ENCODE data around the gene CLDN5.
A peak's percentile ranks its signal among the peaks of the same experiment; 100 is the strongest.

CLDN5 gene

GRCh38 chr22:19498866-19499190 lies 25.4 kb downstream of the CLDN5 start:
- H3K4me3 ChIP-seq (ENCODE audit: low read depth, low read length), result no peak overlapping the region
- no peak for DNase-seq (ENCODE audit: low read depth, low spot score)
- ChIA-PET POLR2A (no interaction called here), CTCF (interaction anchor here (4.2 kb wide), 1 partner anchor 132 kb away, joined by 66 read pairs; no protein-coding TSS in a partner anchor)
- TF ChIP-seq CTCF (IDR thresholded peaks at IDR 0.05; ENCODE audit: insufficient read depth, low read length, missing control alignments), result no peak

- H3K4me3 ChIP-seq (ENCODE audit: low read depth, low read length), result no peak overlapping the region
- ChIA-PET CTCF (interaction anchor here (0.8 to 4.2 kb wide), 3 partner anchors 13 to 136 kb away, joined by 3 to 66 read pairs (median 4); no protein-coding TSS in a partner anchor), POLR2A (no interaction called here)
- no peak for TF ChIP-seq CTCF (IDR thresholded peaks at IDR 0.05; ENCODE audit: insufficient read depth, low read length, missing control alignments)
- no peak for DNase-seq (ENCODE audit: low read depth, low spot score)
These were observed 25.9 kb downstream of the CLDN5 start for GRCh38 chr22:19498154-19498865.

GRCh38 chr22:19497245-19497644 lies 27.0 kb downstream of the CLDN5 start:
- CTCF ChIA-PET, result interaction anchor here (0.8 to 4.2 kb wide), 2 partner anchors 12 to 133 kb away, joined by 3 to 66 read pairs; no protein-coding TSS in a partner anchor

GRCh38 chr22:19496324-19496630 lies 27.9 kb downstream of the CLDN5 start:
- TF ChIP-seq CTCF (IDR thresholded peaks at IDR 0.05; ENCODE audit: insufficient read depth, low read length, missing control alignments), result no peak
- DNase-seq (ENCODE audit: low read depth, low spot score), result no peak
- no peak overlapping the region for H3K4me3 ChIP-seq (ENCODE audit: low read depth, low read length)
- ChIA-PET POLR2A (no interaction called here), CTCF (interaction anchor here (0.9 to 4.2 kb wide), 6 partner anchors 13 to 134 kb away, joined by 3 to 66 read pairs (median 4); partner anchors contain the start of genes CDC45 and UFD1)

More at GRCh38 chr22:19497245-19497644, 27.0 kb downstream of the CLDN5 start:
- POLR2A ChIA-PET, result interaction anchor here (0.6 kb wide), 1 partner anchor 180 kb away, joined by 5 read pairs; no protein-coding TSS in a partner anchor
- DNase-seq (ENCODE audit: low read depth, low spot score), result peak; percentile 29
- TF ChIP-seq CTCF (IDR thresholded peaks at IDR 0.05; ENCODE audit: insufficient read depth, low read length, missing control alignments), result no peak
- no peak overlapping the region for H3K4me3 ChIP-seq (ENCODE audit: low read depth, low read length)

GRCh38 chr22:19495562-19496323 lies 28.5 kb downstream of the CLDN5 start:
- CTCF ChIA-PET, result interaction anchor here (0.9 to 4.2 kb wide), 6 partner anchors 13 to 135 kb away, joined by 3 to 66 read pairs (median 4); partner anchors contain the start of genes CDC45 and UFD1
- no peak overlapping the region for H3K4me3 ChIP-seq (ENCODE audit: low read depth, low read length)
- peak; percentile 5 for TF ChIP-seq CTCF (IDR thresholded peaks at IDR 0.05; ENCODE audit: insufficient read depth, low read length, missing control alignments)
- POLR2A ChIA-PET, result no interaction called here
- DNase-seq (ENCODE audit: low read depth, low spot score), result no peak

GRCh38 chr22:19494676-19495173 lies 29.5 kb downstream of the CLDN5 start:
- no peak overlapping the region for H3K4me3 ChIP-seq (ENCODE audit: low read depth, low read length)
- ChIA-PET POLR2A (no interaction called here), CTCF (interaction anchor here (0.7 to 7.8 kb wide), 2 partner anchors 136 to 139 kb away, joined by 3 to 68 read pairs; no protein-coding TSS in a partner anchor)
- DNase-seq (ENCODE audit: low read depth, low spot score), result no peak
- no peak for TF ChIP-seq CTCF (IDR thresholded peaks at IDR 0.05; ENCODE audit: insufficient read depth, low read length, missing control alignments)

Measured in AG04449 (cell line).